Duodenal mucosa (tissue), 2 donors: ENCODE measurements around the gene SELENOT.

Experiments used
- H3K27ac ChIP-seq: one replicate; pipeline ENCODE4 v1.7.0; 2013; ENCODE audit warnings: low read depth, low read length
- H3K27me3 ChIP-seq, 2 donors: one replicate each; pipeline ENCODE4 v1.7.0; 2013; ENCODE audit warnings: low read length in 2 of 2, control low read depth in 1 of 2; ENCODE audit not compliant: insufficient read depth in 2 of 2, control insufficient read depth in 1 of 2
- H3K36me3 ChIP-seq, 2 donors: one replicate each; pipeline ENCODE4 v1.7.0; 2013; ENCODE audit warnings: low read length in 2 of 2, control low read depth in 1 of 2; ENCODE audit not compliant: insufficient read depth in 2 of 2, control insufficient read depth in 1 of 2
- H3K4me1 ChIP-seq, 2 donors: one replicate each; pipeline ENCODE4 v1.7.0; 2013; ENCODE audit warnings: low read length in 2 of 2, control low read depth in 1 of 2; ENCODE audit not compliant: insufficient read depth in 2 of 2, control insufficient read depth in 1 of 2
- H3K4me3 ChIP-seq, 2 donors: one replicate each; pipeline ENCODE4 v1.7.0; 2013; ENCODE audit warnings: low read length in 2 of 2, low read depth in 1 of 2
- H3K9ac ChIP-seq, 2 donors: one replicate each; pipeline ENCODE4 v1.7.0; 2013; ENCODE audit warnings: low read length in 2 of 2, low read depth in 1 of 2
- H3K9me3 ChIP-seq, 2 donors: one replicate each; pipeline ENCODE4 v1.7.0; 2013; ENCODE audit warnings: low read length in 2 of 2, control low read depth in 1 of 2; ENCODE audit not compliant: control insufficient read depth in 1 of 2

SELENOT gene

DNA sequence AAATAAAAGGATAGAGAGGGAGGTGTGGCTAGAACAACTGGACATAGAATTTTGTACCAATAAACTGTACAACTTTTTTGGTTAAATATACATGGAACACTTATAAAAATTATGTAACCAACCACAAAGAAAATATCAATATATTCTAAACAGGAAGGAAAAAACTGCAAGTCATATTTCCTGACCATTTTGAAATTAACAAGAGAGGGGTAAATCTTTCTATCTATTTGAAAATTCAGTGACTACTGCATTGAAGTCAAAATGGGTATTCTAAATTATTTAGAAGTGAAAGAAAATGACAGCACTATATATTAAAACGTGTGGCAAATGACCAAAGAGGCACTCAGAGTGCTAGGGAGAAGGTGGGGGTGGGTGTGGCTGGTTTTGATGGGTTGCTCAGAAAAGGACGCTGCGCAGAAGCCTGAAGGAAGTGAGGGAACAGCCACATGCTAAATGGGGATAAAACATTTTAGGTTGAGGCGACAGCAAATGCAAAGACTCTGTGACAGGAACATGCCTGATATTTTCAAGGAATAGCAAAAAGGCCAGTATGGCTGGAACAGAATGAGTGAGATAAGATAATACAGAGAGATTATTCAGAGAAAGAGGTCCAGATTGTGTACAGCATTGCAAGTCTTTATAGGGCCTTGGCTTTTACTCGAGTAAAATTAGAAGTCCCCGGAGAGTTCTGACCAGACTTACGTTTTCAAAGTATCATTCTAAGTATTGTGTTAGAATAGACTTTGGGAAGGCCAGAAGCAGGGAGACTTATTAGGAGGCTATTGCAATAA lies 59.5 kb downstream of the SELENOT start:
- Histone ChIP-seq H3K9ac (no peak overlapping the region), H3K27ac (no peak overlapping the region), H3K27me3 (peaks cover 3 to 9% of the 10 kb centered on the region in 2 donors), H3K4me3 (no peak overlapping the region), H3K36me3 (no peaks in the 10 kb centered on the region), H3K9me3 (no peaks in the 10 kb centered on the region), H3K4me1 (no peaks in the 10 kb centered on the region)

GRCh38 chr3:150663461-150663860 lies 60.3 kb downstream of the SELENOT start:
- H3K36me3 ChIP-seq = no peaks in the 10 kb centered on the region
- no peaks in the 10 kb centered on the region for H3K4me1 ChIP-seq
- H3K9ac ChIP-seq = no peak overlapping the region
- H3K9me3 ChIP-seq = no peaks in the 10 kb centered on the region
- H3K27me3 ChIP-seq = peaks cover 3 to 9% of the 10 kb centered on the region in 2 donors
- H3K4me3 ChIP-seq = no peak overlapping the region
- no peak overlapping the region for H3K27ac ChIP-seq

- peaks cover 0 to 6% of the 10 kb centered on the region in 2 donors for H3K27me3 ChIP-seq
- H3K9ac ChIP-seq = no peak overlapping the region
- no peaks in the 10 kb centered on the region for H3K4me1 ChIP-seq
- no peaks in the 10 kb centered on the region for H3K36me3 ChIP-seq
- no peaks in the 10 kb centered on the region for H3K9me3 ChIP-seq
- no peak overlapping the region for H3K27ac ChIP-seq
- no peak overlapping the region for H3K4me3 ChIP-seq
These were observed 63.0 kb downstream of the SELENOT start for GRCh38 chr3:150666167-150666566.

DNA sequence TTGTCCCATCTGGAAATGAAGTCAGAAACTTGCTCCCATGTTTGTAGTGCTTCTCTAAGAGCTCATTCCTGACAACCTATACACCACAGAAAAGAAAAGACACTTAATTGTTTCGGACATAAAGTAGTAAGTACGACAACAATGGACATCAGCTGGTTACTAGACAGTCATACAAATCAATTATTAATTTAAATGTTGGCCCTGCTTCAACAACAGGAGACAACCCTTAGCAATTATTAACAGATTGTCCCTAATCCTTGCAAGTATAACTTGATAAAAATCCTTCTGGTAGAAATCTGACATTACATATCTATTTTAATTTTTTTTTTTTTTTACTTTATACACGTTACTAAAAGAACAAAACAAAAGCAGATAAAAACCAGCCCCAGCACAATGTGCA lies 70.8 kb downstream of the SELENOT start:
- peaks cover 5 to 12% of the 10 kb centered on the region in 2 donors for H3K9me3 ChIP-seq

GRCh38 chr3:150675587-150675986 lies 72.5 kb downstream of the SELENOT start:
- Histone ChIP-seq H3K27me3 (no peaks in the 10 kb centered on the region), H3K9ac (no peak overlapping the region)

More for the DNA sequence above, 70.8 kb downstream of the SELENOT start:
- Histone ChIP-seq H3K27me3 (no peaks in the 10 kb centered on the region), H3K36me3 (no peaks in the 10 kb centered on the region), H3K27ac (no peak overlapping the region), H3K9ac (no peak overlapping the region), H3K4me1 (no peaks in the 10 kb centered on the region), H3K4me3 (no peak overlapping the region)

More at GRCh38 chr3:150675587-150675986, 72.5 kb downstream of the SELENOT start:
- Histone ChIP-seq H3K27ac (no peak overlapping the region), H3K4me3 (no peak overlapping the region), H3K9me3 (peaks cover 5 to 12% of the 10 kb centered on the region in 2 donors), H3K36me3 (no peaks in the 10 kb centered on the region), H3K4me1 (no peaks in the 10 kb centered on the region)
